HG03521 (cell line): Measurements from ENCODE around the gene NUDT8.

ENCODE experiments used
- ATAC-seq: cut with Tn5 transposase; IDR thresholded peaks from one replicate; pipeline ENCODE4 v1.9.1; 2021; ENCODE audit warnings: mild to moderate bottlenecking, moderate library complexity; ENCODE audit not compliant: unreplicated experiment

Gene NUDT8

GRCh38 chr11:67629386-67630227, at the start of gene NUDT8:
Gene NUDT8, minus strand, starts transcription at chr11:67629937. Its CDS starts 26 bp downstream, at chr11:67629911.
- peak; percentile 34 for ATAC-seq

- no peak for ATAC-seq
Observed at GRCh38 chr11:67675058-67675747, 45.5 kb upstream of the NUDT8 start.

- no peak for ATAC-seq
Observed at GRCh38 chr11:67674442-67674871, 44.7 kb upstream of the NUDT8 start, which contains the start of gene ALDH3B2. Gene ALDH3B2, minus strand, starts transcription at chr11:67674623. Its CDS starts 7,688 bp downstream, at chr11:67666935.

GRCh38 chr11:67673902-67674301, 44.2 kb upstream of the NUDT8 start:
- ATAC-seq = no peak

GRCh38 chr11:67673358-67673757, 43.6 kb upstream of the NUDT8 start:
- no peak for ATAC-seq

GRCh38 chr11:67671211-67671520, 41.4 kb upstream of the NUDT8 start:
- no peak for ATAC-seq

- ATAC-seq = no peak
Observed at GRCh38 chr11:67670316-67671210, 40.8 kb upstream of the NUDT8 start.

- ATAC-seq = no peak
Observed at GRCh38 chr11:67668192-67668551, 38.4 kb upstream of the NUDT8 start.

- ATAC-seq = no peak
Observed at GRCh38 chr11:67667490-67668191, 37.9 kb upstream of the NUDT8 start.

- no peak for ATAC-seq
Observed at GRCh38 chr11:67666676-67667489, 37.1 kb upstream of the NUDT8 start.

GRCh38 chr11:67666303-67666645, 36.5 kb upstream of the NUDT8 start:
- ATAC-seq = no peak

GRCh38 chr11:67665541-67666302, 36.0 kb upstream of the NUDT8 start:
- no peak for ATAC-seq

- ATAC-seq = no peak
Observed at GRCh38 chr11:67664696-67665540, 35.2 kb upstream of the NUDT8 start.

GRCh38 chr11:67664213-67664585, 34.5 kb upstream of the NUDT8 start:
- ATAC-seq = no peak

GRCh38 chr11:67663532-67664212, 33.9 kb upstream of the NUDT8 start:
- no peak for ATAC-seq

GRCh38 chr11:67662835-67663531, 33.2 kb upstream of the NUDT8 start:
- no peak for ATAC-seq

- no peak for ATAC-seq
Observed at GRCh38 chr11:67662142-67662834, 32.6 kb upstream of the NUDT8 start.
